ENCODE measurements around the gene PHLDA1.
"Not testable (repeated sequence)": the region's sequence is repeated elsewhere in the genome, so short reads cannot be mapped to it uniquely, and the experiment has no call there.

The PHLDA1 gene

GRCh38 chr12:76018672-76019071 is 12.9 kb downstream of the PHLDA1 start:
- no peak for DNase-seq (ENCODE audit: low read depth)

- no peak for DNase-seq (ENCODE audit: low read depth)
Observed at GRCh38 chr12:76018111-76018510, 13.5 kb downstream of the PHLDA1 start.

- no peak for DNase-seq (ENCODE audit: low read depth)
Observed at GRCh38 chr12:76014007-76014406, 17.6 kb downstream of the PHLDA1 start.

GRCh38 chr12:76013603-76014002 is 18.0 kb downstream of the PHLDA1 start:
- DNase-seq (ENCODE audit: low read depth), result no peak

GRCh38 chr12:76012644-76013043 is 18.9 kb downstream of the PHLDA1 start:
- no peak for DNase-seq (ENCODE audit: low read depth)

DNA sequence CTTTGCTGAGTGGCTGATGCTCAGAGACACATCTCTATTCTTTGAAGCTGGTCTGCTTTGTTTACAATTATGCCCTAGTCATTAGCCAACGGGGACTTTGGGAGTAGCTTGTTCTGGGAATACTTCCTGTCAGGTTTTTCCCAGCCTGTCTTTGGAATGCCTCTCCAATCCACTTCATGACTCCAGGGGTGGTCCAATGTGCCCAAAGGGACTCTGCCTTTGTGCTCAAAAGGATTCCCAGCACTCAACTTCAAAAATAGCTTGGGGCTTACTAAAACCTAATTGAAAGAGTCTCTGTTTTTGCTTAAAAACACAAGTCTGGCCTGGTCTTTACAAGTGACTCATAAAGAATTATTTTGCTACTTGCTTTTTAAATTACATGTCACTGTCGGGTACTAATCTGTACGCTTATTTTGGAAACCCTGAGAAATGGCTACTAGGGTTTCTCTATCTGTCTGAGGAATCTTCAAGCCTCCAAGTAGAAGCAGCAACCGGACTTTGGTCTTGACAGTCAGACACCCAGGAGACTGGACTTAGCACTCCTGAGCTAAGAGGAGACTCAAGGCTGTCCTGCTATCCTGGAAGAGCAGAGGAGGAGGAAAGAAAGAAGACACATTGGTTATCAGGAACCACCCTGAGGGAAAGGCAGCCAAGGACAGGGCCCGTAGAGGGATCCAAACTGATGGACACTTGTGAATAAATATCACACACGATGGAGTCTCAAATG is 20.7 kb downstream of the PHLDA1 start:
- DNase-seq (ENCODE audit: low read depth), result no peak

DNA sequence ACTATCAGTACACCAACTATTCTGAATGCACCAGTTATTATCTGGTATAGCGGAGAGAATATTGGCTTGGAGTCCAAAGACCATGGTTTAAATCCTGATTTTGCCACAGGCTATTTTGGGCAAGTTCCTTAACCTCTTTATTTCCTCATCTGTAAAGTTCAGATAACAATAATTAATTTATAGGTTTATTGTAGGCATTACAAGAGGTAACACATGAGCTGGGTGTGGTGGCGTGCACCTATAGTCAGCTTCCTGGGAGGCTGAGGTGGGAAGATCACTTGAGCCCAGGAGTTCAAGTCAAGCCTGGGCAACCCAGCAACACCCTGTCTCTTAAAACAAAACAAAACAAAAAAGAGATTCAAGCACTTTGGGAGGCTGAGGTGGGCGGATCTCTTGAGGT is 23.1 kb downstream of the PHLDA1 start:
- DNase-seq (ENCODE audit: low read depth), result no peak

- DNase-seq (ENCODE audit: low read depth), result no peak
Observed at GRCh38 chr12:76007640-76008039, 23.9 kb downstream of the PHLDA1 start.

DNA sequence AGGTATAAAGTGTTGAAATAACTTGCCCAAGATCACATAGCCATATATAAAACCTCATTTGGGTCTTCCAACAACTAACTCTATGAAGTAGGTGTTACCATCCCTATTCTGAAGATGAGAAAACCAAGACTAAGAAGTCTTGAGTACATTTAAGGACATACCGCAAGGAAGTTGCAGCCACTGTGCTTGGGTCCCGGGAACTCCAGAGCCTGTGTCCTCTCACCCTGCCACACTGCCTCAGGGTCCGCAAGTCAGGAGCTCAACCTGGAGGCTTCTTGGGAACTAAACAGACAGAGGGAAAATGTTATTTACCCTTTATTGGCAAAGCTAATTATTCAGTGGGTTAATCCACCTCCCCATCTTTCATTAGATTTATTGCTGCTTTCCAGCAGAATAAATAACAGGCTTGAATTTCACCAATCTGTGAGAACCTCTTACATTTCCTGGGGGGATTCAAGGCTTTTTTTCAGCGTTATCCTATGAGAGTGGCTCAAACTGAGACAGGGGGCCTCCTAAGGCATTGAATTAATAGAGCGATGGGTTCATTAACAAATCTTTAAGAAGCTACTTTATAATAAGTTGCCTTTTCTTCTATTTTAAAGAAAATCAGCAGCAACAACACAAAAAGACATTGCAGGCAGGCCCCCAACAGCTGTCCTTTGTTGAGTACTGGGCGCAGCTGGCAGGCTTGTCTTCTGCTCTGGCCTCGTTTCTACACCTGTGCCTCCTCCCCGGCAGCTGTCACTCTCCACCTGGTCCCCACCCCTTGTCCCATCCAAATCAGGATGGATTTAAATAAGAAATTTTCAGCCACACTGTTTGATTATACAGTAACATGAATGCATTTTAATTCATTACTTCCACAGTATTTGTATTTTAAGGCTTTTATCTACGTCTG is 25.3 kb downstream of the PHLDA1 start:
- no peak for DNase-seq (ENCODE audit: low read depth)

GRCh38 chr12:76003355-76003638 is 28.3 kb downstream of the PHLDA1 start:
- DNase-seq (ENCODE audit: low read depth), result no peak

GRCh38 chr12:76002598-76003354 is 28.8 kb downstream of the PHLDA1 start:
- no peak for DNase-seq (ENCODE audit: low read depth)

GRCh38 chr12:75998292-75999063 is 33.1 kb downstream of the PHLDA1 start:
- DNase-seq (ENCODE audit: low read depth), result peak; percentile 55

GRCh38 chr12:75997658-75998057 is 33.9 kb downstream of the PHLDA1 start:
- DNase-seq (ENCODE audit: low read depth), result no peak

- DNase-seq (ENCODE audit: low read depth), result peak; percentile 50
Observed at GRCh38 chr12:75996861-75997447, 34.6 kb downstream of the PHLDA1 start.

- DNase-seq (ENCODE audit: low read depth), result no peak
Observed at GRCh38 chr12:75995691-75996090, 35.9 kb downstream of the PHLDA1 start.

- no peak for DNase-seq (ENCODE audit: low read depth)
Observed at GRCh38 chr12:75994069-75994740, 37.4 kb downstream of the PHLDA1 start.

GRCh38 chr12:75991753-75992152 is 39.8 kb downstream of the PHLDA1 start:
- no peak for DNase-seq (ENCODE audit: low read depth)

DNA sequence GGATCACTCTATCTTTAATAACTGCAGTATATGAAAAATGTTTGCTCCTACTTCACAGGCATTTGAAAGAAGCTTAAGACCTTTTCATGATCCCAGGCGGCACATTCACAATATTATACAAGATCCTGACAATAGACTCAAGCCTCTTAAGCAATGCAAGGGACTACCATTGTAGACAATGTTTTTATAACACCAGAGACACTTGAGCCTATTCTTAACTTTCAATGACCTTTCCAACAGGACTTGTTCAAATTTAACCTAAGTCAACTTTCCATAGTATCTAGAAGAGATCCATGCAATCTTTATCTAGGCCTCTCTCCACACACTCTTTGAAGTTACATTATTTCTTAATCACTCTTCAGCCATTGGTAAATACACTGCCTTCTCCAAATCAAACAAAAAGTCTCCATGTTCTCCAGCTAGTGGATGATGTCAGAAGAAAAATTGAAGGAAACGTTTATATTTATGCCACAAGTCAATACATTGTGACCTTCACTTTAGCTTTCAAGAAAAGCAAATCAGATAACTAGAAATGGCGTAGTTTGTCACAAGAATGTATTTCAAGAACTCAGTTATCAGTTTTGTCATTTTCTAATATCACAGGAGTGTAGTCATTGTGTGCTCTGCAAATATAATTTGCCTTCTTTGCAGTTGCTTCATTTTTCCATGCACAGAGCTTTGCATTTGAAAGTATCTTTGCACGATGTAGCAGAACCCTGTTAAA is 41.2 kb downstream of the PHLDA1 start:
- no peak for DNase-seq (ENCODE audit: low read depth)

GRCh38 chr12:75987709-75988108 is 43.9 kb downstream of the PHLDA1 start:
- not testable (repeated sequence) for DNase-seq (ENCODE audit: low read depth)

GRCh38 chr12:75986001-75986746 is 45.4 kb downstream of the PHLDA1 start:
- no peak for DNase-seq (ENCODE audit: low read depth)

Measured in ELR (cell line).